Stimulated activated CD4-positive, alpha-beta T cell treated with anti-CD3 and anti-CD28 coated beads, Interleukin-2, amount 100 ng/mL, for 4 hours (primary cell): Measurements from ENCODE around the gene MBLAC1.

Experiments
- DNase-seq: peaks from one replicate; pipeline ENCODE4 v3.0.0-alpha.2; 2020; ENCODE audit warnings: low read depth

The MBLAC1 gene

GRCh38 chr7:100171087-100171681, 44.4 kb downstream of the MBLAC1 start:
- no peak for DNase-seq

- no peak for DNase-seq
Measured at GRCh38 chr7:100171840-100172239, 45.1 kb downstream of the MBLAC1 start.

GRCh38 chr7:100173806-100174495, 47.2 kb downstream of the MBLAC1 start:
- DNase-seq: no peak

- DNase-seq: no peak
Measured at GRCh38 chr7:100174582-100174981, 47.8 kb downstream of the MBLAC1 start.

- DNase-seq: no peak
Measured at GRCh38 chr7:100175296-100175935, 48.6 kb downstream of the MBLAC1 start.

- DNase-seq: no peak
Measured at GRCh38 chr7:100176096-100177044, 49.6 kb downstream of the MBLAC1 start.

- peak; percentile 98 for DNase-seq
Measured at GRCh38 chr7:100177045-100178001, 50.6 kb downstream of the MBLAC1 start, which contains the start of the genes GPC2 and STAG3. Gene GPC2, minus strand, starts transcription at chr7:100177381. Its CDS starts 182 bp downstream, at chr7:100177199. Gene STAG3, plus strand, starts transcription at chr7:100177918. Its CDS starts 2,639 bp downstream, at chr7:100180557.
